GM19239 (cell line): Measurements from ENCODE around the gene PYY.

ENCODE experiments used
- DNase-seq: peaks from one replicate; pipeline ENCODE4 v3.0.0; 2011; ENCODE audit warnings: low spot score; ENCODE audit not compliant: insufficient read length
- FAIRE-seq: peaks from 2 replicates; lab custom pipeline; 2011; peaks lifted over from hg19 to GRCh38; lab: Jason Lieb, UNC

The PYY gene

DNA sequence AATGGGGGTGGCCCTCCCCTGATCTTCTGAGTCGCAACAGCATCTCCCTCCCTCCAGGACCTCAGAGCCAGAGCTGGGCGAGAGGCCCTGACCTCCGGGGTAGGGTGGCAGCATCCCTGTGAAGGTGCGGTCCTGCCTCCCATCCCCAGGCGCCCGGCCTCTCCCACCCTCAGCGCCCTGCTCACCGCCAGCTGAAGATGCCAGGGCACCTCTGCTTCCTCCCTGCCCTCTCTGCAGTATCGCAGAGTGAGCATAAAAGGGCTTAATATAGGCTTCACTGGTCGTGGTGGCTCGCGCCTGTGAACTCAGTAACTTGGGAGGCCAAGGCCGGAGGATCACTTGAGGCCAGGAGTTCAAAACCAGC is 35.7 kb downstream of the PYY start:
- FAIRE-seq (no peak), DNase-seq (no peak)

DNA sequence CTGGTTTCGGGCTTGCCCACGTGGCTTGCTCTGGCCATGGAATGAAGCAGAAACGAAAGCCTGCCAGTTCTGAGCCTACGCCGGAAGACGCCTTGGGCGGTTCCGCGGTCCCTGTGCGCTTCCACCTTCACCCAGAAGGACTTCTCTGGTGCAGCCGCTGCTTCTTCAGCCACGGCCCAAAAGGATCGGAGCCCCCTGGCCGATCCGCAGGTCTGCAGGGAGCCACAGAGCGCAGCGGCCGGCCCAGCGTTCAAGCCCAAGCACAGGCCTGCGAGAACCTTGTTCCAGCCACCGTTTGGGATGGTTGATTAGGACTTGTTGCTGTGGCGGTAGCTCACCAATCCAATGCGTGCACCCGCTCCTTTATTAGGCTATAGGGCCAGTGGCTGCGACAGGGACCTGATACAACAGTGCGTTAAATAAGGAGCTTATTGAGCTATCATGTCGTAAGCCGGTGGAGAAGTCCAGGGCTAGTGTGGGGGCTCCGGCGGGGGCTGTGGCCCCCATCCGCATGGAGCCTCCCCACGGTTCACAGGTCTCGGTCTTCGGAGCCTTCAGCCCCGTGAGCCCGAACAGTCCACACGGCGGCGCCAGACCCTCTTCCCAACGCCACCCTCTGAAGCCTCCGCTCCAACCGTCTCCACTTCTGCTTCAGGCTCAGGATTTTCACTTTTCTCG is 36.3 kb downstream of the PYY start:
- DNase-seq: peak; percentile 67
- peak; percentile 95 for FAIRE-seq

DNA sequence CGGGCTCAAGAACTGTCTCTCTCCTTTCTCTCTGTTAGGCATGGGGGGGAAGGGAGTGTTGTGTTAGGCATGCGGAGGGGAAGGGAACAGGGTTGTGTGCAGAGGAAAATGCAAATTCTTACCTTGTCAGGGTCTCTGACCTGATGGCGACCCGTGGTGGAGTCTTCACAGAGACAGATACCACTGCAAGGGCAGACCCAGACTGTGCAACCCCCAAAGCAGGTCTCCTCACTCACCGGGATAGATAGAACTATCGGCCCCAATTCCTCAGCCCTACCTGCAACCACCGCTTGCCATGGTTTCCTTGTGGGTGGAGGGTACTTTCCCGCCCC is 36.8 kb downstream of the PYY start:
- FAIRE-seq: no peak
- DNase-seq: no peak

DNA sequence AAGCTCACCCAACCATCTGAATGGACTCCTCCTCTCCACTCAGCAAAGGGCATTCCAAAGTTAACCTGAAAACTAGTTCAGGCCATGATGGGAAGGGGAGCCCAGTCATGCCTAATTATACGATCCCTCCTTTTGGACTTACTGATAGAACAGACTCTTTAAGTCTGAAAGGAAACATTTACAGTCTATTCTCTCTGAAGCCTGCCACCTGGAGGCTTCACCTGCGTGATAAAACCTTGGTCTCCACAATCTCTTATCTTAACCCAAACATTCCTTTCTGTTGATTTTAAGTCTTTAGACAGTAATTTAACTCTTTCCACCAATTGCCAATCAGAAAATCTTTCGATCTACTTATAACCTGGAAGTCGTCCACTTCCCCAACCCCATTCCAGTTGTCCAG is 37.4 kb downstream of the PYY start:
- no peak for DNase-seq
- FAIRE-seq: no peak

DNA sequence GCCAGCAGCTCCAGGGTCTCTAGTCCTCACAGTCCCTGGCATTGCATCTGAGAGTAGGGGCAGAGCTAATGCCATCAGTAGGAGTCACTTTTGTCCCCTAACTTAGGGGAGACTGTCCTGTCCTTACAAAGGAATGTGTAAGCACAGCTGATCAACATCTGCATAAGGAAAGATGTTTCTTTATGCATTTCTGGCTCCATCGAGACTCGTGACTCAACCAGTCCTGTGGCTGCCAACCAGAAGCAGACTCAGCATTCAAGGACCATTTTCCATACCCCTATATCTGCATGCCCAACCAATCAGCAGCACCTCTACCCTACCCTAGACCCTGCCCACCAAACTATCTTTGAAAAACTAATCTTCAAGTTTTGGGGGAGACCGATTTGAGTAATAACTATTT is 38.2 kb downstream of the PYY start:
- FAIRE-seq (peak; percentile 47), DNase-seq (no peak)

DNA sequence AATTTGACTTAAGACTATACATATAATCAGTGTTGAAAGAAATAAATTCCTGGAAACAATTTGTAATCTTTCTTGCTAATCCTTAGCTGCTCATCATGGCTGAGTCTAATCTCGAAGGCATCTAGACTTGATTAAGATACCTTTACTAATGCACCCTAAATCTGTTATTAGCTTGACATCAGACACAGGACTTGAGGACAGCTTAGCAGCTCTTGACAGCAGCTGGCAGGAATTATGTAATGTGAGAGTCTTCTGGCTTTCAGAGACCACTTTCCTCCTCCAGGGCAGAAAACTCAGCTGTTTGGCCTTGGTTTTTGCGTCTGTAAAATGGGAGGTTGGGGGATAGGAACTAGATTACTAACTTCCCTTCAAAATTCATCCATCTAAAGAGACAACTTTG is 39.3 kb downstream of the PYY start:
- no peak for FAIRE-seq
- DNase-seq: no peak

DNA sequence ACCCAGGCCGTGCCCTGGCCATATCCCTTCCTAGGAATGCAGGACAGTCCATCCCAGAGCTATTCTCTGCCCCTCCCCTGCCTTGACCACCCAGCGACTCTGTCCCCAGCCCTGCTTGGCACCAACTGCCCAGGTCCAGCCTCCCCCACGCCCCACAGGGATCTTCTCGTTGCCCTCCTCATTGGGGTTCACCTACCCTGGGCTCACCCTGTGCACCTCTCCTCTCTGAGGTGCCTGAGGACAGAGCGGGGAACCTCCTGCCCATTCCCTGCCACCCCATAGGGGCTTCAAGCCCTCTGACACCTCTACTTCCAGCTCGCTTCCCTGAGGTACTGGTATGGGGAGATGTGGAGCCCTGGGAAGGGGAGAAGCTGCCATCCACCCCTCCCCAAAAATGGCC is 40.2 kb downstream of the PYY start:
- DNase-seq (no peak), FAIRE-seq (no peak)

DNA sequence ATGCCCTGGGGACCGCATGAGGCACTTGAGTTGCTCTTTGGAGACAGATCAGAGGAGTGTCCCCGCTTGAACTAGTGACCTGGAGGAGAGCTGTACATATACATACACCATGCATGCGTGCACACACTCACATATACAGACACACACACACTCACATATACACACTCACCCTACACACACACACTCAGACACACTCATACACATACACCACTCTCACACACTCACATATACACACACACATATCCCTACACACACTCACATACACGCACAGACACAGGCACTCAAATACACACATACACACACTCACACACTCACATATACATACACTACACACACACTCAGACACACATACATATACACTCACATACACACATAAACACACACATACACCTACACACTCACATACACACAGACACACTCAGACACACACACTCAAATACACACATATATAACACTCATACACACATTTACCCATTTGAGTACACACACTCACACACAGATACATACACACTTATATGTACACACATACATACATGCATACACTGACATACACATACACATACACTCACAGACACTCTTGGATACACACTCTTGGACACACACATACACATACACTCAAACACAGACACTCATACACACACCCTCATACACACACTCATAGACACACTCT is 41.0 kb downstream of the PYY start:
- FAIRE-seq (no peak), DNase-seq (no peak)

DNA sequence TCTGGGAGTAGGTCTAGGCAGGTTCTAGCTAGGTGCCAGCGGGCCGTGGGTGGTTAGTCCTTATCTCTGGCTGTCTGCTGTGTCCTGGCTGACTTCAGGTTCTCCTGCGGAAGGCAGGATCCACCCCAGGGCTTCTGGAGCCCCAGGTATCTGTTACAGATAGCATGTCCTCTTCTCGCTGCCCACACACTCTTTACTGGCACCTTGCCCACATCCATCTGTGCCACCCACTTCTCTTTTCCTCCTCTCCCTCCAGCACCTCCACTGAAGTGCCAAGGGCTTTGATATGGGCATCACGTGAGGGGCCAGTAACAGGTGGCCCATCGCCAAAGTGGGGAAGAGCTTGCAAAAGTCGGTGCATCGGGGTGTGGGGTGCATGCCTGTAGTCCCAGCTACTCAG is 41.8 kb downstream of the PYY start:
- FAIRE-seq (no peak), DNase-seq (no peak)

DNA sequence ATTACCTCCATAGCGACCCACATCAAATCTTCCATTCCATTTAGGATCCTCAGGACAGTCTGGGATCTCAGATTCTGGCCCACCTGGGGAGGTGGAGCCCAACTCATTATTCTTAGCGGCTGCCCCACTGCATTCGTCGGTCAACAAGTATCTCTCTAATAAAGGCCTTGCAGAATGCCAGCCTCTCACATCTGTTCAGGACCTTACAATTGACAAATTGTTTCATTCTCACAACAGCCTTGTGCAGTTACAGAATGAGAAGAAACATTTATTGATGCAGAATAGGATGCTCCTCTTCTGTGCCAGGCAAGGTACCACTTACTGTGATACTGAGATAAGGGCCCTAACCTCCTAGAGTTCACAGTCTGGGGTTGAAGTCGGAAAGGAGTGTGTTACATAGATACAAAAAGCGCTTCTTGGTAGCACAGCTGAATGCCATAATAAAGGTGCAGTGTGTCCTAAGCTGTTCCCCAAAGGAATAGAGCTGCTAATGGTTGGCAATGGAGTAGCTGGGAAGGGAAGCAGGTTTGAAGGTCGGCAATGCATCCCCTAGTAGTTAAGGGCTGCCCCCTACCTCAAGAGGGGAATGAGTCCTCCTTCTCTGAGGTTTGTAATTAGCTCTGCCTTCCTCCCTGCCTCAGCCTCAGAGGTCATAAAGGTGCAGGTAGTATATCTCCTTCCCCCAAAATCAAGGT is 44.1 kb downstream of the PYY start:
- DNase-seq: no peak
- peak; percentile 11 for FAIRE-seq

DNA sequence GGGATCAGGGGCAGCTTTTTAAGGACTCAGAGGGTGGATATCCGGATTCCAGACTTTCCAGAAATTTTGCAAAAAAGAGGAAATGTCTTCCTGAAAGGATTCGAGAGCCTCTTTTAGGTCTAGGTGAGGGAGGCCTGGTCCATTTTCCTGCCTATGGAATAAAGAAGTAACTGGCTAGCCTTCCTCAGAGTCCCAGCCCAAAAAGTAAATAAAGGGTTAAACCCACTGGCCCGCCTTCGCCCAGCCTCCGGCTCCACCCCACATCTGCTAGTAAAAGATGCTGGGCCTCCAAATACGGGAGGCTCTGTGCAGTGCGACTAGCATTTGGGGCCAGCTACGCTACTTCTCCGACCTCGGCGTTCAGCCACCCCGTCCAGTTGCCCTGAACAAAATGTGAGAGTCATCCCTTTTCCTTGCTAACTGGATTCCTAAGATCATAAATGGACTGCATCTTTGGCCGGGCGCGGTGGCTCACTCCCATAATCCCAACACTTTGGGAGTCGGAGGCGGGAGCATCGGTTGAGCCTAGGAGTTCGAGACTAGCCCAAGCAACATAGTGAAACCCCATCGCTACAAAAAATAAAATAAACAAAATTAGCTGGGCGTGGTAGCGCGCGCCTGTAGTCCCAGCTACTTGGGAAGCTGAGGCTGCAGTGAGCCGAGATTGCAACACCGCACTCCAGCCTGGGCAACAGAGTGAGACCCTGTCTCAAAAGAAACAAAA is 45.6 kb downstream of the PYY start:
- no peak for DNase-seq
- FAIRE-seq: peak; percentile 52

DNA sequence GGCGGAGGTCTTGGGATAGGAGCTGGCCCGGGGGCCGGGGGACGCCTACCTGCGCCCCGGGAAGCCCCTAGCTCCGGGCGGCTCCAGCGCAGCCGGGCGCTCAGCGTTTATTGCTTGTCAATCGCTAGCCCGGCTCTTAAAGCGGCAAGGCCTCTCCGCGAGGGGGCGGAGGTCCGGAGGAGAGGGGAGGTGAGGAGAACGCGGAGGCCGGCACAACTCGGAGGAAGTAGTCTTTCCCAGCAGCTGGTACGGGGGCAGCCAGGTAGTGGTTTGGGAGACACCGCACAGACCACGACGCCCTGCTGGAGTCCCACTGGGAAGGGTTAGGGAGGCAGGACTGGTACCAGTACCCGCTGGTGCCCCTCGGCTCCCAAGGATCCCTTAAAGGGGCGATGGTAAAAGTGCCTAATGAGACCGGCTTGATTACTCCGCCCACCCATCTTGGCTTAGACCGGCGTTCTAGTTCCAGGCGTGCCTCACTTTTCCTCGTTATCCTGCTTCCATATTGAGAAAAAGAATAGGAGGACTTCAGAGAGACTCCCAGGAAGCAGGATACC is 46.2 kb downstream of the PYY start, which contains the start of gene MPP2:
MPP2 (minus strand) TSS at position 112 of the 557 bp plus-strand sequence. CDS start 3,076 bp downstream, outside the sequence.
- DNase-seq (peak; percentile 58), FAIRE-seq (no peak)

DNA sequence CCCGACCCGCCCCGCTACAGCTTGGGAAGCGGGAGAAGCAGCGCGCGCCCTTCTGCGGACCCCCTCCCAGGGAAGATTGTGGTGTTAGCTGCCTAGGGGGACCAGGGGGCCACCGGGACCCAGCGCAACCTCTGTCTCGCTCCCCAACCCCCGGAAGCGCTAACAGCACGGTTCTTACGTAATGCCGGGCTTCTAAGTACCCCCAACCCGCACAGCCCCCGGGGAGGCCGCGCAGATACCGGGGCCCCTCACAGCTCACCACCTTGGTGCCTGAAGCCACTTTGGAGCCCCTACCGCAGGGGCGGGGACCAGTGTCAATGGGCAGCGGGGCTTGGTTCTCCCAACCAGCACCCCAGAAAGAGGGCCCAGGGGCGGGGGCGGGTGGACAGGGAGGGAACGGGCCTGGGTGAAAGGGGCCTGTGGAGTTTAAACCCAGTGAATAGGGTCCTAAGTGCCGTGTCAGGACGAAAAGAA is 46.8 kb downstream of the PYY start:
- DNase-seq (no peak), FAIRE-seq (no peak)

DNA sequence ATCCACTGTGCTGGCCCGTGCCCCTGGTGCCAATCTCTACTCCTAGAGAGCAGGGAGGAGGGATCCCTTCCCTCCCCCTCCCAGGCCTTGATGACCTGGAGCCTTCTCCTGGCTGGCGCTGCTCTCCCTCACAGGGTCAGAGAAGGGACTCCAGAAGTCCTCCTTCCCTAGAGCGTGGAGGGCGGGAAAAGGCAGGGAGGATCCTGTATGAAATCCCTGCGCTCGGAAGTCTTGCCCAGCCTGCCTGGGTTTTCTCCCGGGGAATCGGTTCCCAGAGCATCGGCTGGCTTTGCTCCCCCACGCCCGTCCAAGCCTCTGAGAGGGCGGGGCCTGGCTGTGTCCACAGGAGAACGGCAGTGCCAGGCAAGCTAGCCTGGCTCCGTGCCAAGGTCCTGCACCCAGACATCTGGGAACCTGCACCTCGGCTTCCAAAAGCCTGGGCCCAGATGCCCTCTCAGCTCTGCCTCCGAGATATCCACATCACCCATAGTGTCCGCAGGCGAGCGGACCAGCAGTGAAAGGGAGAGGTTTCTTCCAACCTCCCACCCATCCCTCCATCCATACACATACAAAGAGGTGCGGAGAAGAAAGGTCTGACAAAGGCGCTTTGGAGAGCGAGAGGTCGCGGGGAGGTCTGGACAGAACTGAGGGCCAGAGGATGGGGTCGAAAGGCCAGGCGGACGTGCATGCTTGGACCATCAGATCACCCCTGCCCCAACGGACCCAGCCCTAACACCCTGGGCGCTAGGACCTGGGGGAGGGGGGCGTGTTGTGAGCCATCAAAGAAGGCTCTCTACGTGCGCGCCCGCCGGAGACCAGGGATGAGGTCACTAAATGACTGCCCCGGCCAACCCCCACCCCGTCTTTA is 47.5 kb downstream of the PYY start:
- no peak for DNase-seq
- FAIRE-seq: no peak

DNA sequence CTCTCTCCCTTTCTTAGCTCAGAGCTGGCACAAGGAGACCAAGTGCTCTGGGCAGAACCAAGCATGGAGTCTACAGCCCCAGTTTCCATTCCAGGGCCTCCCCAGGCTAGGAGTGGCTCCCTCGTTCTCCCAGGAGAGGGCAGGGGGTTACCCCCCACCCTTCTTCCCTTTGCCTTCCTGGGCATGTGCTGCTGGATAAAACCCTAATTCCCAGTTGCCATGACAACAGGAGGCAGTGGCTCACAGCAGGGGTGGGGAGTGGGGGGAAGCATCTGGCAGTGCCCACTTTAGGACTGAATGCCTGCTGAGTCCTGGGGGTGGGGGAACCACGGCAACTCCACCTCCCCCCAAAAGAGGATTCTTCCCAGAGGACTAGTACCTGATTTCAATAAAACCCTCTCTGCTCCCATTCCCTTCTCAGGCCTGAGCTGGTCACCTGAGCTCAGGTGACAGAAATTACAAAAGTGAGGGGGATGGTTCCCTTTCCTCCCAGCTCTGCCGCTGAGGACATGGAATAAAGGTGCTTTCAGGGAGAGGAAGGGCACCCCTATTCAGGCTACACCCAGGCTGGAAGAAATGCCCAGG is 48.2 kb downstream of the PYY start:
- no peak for FAIRE-seq
- DNase-seq: no peak
